ENCODE data around the gene DPYSL4. TPM values are rescaled to one million over a fixed set of nuclear protein-coding genes. Genes with fewer than 3 reads are reported as not detected.

The DPYSL4 gene
- total RNA-seq, 1 experiment from 2014 or later, result 26.3 TPM

DNA sequence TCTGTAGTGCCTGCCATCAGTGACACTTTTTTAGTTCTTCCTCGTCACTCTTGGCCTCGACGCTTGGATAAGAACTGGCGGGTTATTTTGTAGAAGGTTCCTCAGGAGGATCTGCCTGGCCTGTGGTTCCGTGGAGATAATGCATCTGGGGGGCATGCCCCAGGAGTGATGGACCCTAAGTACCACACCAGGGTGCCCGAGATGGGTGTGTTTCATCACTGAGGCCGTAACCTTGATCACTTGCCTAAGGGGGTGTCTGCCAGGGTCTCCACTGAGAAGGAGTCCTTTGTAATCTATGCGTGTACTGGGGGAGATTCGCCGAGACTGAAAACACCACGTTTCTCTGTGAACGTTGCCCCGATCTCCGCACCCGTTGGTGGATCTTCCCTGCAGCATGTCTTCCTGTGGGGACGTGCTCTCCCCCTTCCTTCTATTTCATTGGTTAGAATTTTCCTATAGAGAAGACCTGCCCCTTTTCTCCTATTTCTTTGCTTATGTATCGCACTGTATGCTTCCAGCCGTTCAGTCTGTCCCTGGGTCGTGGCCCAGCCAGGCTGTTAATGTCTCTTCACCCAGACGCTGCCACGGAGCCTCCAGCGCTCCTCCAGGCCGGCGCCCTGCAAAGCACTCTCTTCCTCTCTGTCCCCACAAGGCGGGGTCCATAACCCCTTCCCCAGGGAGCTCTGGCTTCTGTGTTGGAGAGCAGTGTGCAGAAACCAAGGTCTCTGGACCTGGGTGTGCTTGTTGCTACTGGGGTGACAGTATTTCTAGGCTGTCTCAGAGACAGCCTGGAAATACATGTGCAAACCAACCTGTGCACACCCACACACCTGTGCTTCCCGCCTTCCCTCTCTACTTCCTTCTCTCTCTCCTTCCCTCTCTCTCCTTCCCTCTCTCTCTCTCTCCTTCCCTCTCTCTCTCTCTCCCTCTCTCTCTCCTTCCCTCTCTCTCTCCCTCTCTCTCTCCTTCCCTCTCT is 14.4 kb upstream of the DPYSL4 start:
- peak overlapping the region in 1 of 3 experiments; percentile 37; a peak in 1 of 7 replicates for H3K27ac Mint-ChIP-seq
- no peak overlapping the region for H3K56ac ChIP-seq (ENCODE audit: insufficient read length, low read depth, low read length)
- peaks cover 6 to 18% of the 10 kb centered on the region in 2 experiments for H3K9me3 Mint-ChIP-seq
- H2BK120ac ChIP-seq (ENCODE audit: low read depth, low read length, poor library complexity, severe bottlenecking), result no peak overlapping the region
- H3K23me2 ChIP-seq (ENCODE audit: insufficient read length, low read depth, low read length, poor library complexity, severe bottlenecking), result peaks cover 2% of the 10 kb centered on the region
- H2AFZ ChIP-seq (ENCODE audit: low read length), result no peak overlapping the region
- H3K27me3 Mint-ChIP-seq (ENCODE audit: low read depth), result peaks cover 56% of the 10 kb centered on the region
- no peak for DNase-seq
- H3K9me3 ChIP-seq (ENCODE audit: control insufficient read depth, low read depth, low read length), result no peaks in the 10 kb centered on the region
- H3K14ac ChIP-seq (ENCODE audit: insufficient read depth, low read length), result no peak overlapping the region
- H2AK5ac ChIP-seq (ENCODE audit: insufficient read length, low read length), result no peak overlapping the region
- H3K4me1 Mint-ChIP-seq, result peaks cover 12 to 13% of the 10 kb centered on the region in 2 experiments
- no peak overlapping the region for H3K27ac ChIP-seq (ENCODE audit: insufficient read length, low read depth, low read length)
- WGBS (ENCODE audit: extremely low coverage, insufficient read length, low lambda C conversion rate), result no CpG with 5 or more reads among the region's 26 CpGs
- no peak overlapping the region for H3T11ph ChIP-seq (ENCODE audit: low read length)
- TF ChIP-seq, protein P1, sequence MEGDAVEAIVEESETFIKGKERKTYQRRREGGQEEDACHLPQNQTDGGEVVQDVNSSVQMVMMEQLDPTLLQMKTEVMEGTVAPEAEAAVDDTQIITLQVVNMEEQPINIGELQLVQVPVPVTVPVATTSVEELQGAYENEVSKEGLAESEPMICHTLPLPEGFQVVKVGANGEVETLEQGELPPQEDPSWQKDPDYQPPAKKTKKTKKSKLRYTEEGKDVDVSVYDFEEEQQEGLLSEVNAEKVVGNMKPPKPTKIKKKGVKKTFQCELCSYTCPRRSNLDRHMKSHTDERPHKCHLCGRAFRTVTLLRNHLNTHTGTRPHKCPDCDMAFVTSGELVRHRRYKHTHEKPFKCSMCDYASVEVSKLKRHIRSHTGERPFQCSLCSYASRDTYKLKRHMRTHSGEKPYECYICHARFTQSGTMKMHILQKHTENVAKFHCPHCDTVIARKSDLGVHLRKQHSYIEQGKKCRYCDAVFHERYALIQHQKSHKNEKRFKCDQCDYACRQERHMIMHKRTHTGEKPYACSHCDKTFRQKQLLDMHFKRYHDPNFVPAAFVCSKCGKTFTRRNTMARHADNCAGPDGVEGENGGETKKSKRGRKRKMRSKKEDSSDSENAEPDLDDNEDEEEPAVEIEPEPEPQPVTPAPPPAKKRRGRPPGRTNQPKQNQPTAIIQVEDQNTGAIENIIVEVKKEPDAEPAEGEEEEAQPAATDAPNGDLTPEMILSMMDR (conservative IDR thresholded peaks at IDR 0.05), result no peak
- H4K20me1 ChIP-seq (ENCODE audit: control insufficient read depth, insufficient read depth, insufficient read length), result no peaks in the 10 kb centered on the region
- H3K4me3 Mint-ChIP-seq, result no peak overlapping the region
- H3K4ac ChIP-seq (ENCODE audit: low read depth, low read length), result no peak overlapping the region
- H2BK12ac ChIP-seq (ENCODE audit: insufficient read length, low read depth, low read length), result no peak overlapping the region
- H3K79me2 ChIP-seq (ENCODE audit: insufficient read depth, low read length), result no peaks in the 10 kb centered on the region
- H4K8ac ChIP-seq (replicated peaks; ENCODE audit: insufficient read length, low read depth, low read length), result no peak overlapping the region
- no peak overlapping the region for H2BK15ac ChIP-seq (ENCODE audit: low read depth, low read length)
- H3K18ac ChIP-seq (ENCODE audit: insufficient read length, low read depth, low read length), result no peak overlapping the region
- no peak overlapping the region for H4K5ac ChIP-seq (ENCODE audit: insufficient read length, low read depth, low read length)
- H2BK20ac ChIP-seq (ENCODE audit: low read depth, low read length, poor library complexity, severe bottlenecking), result no peak overlapping the region
- no peaks in the 10 kb centered on the region for H3K79me1 ChIP-seq (ENCODE audit: insufficient read depth, low read depth, low read length, poor library complexity, severe bottlenecking)
- no peak overlapping the region for H3K9ac ChIP-seq (ENCODE audit: extremely low read depth, insufficient read length, low read length)
- no peak overlapping the region for H3K23ac ChIP-seq (ENCODE audit: insufficient read length, low read depth, low read length)
- H4K91ac ChIP-seq (ENCODE audit: insufficient read length, low read depth, low read length), result no peak overlapping the region
- no peaks in the 10 kb centered on the region for H3K27me3 ChIP-seq (ENCODE audit: insufficient read depth, low read length)
- no peaks in the 10 kb centered on the region for H3K4me1 ChIP-seq (ENCODE audit: insufficient read depth, low read length)
- no peak overlapping the region for H3K4me2 ChIP-seq (ENCODE audit: insufficient read depth, insufficient read length, low read length)
- peaks cover 5 to 8% (median 5%) of the 10 kb centered on the region in 3 experiments; a peak in 5 of 7 replicates for H3K36me3 Mint-ChIP-seq (ENCODE audit: insufficient read depth in 1 of 3, low read depth in 3 of 3)
- H2BK5ac ChIP-seq (ENCODE audit: insufficient read length, low read length), result no peak overlapping the region

Measured in H9 (cell line).